IPS-11a (cell line): ENCODE results near the gene COL6A3.

ENCODE experiments used
- H3K4me3 ChIP-seq: one replicate; pipeline ENCODE4 v1.5.1; 2013; ENCODE audit warnings: low read depth, low read length, control low read depth

COL6A3 gene

DNA sequence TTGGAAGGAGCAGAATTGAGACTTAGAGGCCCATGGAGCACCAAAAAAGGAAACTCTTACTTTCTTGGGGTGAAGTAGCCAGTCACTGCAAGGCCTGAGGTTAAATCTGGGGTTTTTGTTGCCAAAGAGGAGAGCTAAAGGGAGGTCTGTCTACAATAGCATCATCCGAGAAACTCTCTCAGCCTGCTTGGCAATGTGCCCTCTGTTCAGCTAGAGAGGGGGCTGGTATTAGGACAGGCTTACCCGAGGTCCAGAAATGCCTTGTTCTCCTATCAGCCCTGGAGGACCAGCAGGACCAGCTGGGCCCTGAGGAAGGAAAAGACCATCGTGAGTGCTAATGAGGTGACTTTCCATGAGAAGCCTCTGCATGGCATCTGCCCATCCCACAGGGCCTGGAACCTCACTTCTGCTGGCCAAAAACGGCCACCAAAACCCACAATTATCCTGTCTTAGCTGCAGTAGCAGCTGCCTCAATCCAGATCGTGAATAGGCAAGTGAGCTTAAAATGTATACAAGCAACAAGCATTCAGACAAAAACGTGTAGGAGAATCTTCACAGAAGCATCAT is 61.6 kb downstream of the COL6A3 start:
- H3K4me3 ChIP-seq = no peak overlapping the region

GRCh38 chr2:237351796-237352195 is 62.2 kb downstream of the COL6A3 start:
- no peak overlapping the region for H3K4me3 ChIP-seq

DNA sequence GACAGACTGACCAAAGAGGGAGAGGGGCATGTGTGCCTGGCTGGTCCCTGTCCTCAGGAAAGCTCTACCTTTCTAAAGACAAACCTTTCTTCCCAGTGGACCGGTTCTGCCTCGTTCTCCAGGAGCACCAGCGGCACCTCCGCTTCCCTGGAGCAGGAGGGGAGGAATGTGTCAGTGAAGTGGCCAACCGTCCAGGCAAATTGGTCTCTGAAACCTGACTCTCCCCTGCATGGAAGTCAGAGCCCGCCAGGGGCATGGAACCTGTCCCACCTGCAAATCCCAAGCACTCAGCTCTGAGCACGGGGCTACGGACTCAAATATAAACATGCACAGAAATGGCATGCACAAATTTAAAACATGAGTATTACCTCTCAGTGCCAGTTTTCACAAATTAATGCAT is 62.9 kb downstream of the COL6A3 start:
- no peak overlapping the region for H3K4me3 ChIP-seq

- no peak overlapping the region for H3K4me3 ChIP-seq
Measured at GRCh38 chr2:237350597-237350996, 63.4 kb downstream of the COL6A3 start.

DNA sequence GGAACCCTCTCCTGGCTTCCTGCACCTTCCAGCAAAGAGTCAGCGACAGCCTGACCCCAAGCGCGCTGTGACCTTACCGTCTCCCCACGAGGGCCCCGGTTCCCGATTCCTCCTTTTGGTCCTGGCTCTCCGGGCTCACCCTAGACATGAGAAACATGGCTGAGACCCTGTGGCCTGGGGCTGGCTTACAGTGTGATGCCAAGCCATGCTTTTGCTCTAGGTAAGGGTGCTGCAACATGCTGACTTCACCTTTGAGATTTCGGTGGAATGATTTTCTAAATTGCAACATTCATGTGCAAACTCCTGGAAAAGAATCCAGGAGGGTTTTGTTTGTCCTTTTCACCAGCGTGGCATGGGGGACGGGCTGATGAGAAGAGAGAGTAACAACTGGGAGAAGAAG is 63.9 kb downstream of the COL6A3 start:
- H3K4me3 ChIP-seq = no peak overlapping the region

DNA sequence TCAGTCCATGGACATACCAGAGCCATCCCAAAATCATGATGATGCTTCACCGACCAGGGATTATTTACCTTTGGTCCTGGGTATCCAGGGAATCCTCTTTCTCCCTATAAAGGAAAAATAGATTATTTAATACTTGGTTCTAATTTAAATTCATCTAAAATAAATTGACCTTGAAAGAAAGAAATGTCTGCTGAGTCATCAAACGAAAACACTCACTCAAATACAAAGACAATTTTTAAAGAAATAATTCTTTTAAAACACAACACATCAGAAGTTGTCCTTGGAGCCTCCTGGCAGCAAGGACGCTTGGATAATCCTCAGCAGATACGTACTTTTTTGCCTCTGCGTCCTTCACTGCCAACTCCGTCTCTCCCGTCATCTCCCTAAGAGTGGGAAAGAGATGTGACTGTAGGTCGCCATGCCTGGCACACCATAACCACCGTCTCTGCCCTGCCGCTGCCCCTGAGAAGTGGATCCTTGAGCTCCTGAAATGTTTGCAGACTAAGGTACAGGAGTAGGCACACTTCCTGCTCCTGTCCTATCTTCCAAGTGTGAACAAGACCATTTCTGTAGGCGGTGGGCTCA is 65.6 kb downstream of the COL6A3 start:
- no peak overlapping the region for H3K4me3 ChIP-seq

DNA sequence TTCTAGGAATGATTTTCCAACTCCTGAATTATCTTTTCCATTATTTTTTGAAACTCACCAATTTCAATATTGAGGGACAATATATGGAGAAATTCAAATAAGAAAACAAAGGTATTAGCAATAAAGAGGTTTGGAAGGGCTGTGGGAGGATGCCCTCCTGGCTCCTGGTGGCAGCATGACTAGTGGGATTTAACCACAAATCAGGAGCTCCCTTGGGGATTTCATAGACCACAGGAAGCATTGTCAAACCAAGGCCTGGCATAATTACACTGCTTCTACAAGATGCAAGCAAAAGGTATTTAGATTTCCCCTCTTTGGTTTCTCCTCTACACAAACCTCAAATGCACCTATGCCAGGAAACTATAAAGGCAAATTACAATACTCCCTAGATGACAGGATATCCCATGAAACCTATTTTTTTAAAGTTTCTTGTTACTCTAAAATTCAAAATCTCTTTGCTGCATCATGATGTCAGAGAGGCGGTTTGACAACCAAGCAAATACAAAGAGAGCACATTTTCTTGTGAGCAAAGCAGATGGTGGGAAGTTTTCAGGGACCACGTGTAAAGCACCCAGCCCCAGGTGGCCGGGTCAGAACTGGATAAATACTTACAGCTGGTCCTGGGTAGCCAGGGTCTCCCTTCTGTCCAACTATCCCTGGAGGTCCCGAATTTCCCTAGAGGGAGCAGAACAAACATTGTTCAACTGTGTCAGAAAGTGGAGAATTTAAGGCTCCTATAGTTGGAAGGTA is 67.9 kb downstream of the COL6A3 start:
- H3K4me3 ChIP-seq = no peak overlapping the region

GRCh38 chr2:237345411-237345810 is 68.6 kb downstream of the COL6A3 start:
- no peak overlapping the region for H3K4me3 ChIP-seq

DNA sequence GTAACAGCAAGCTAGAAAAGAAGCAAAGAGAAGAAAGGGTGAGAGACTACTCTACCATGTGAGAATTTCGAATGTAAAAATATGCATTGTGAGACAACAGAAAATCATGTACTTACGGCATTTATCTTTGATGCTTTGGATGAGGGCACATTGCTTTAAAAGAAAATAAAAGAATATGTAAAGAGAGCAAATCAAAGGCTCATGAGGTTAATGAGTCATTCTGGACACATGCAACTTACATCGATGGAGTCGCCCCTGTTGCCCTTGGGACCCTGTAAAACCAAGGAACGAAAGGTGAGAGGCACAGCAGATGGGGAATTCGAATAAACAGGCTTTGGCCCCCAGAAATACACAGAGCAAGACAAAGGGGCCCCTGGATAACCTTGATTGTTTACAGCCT is 69.0 kb downstream of the COL6A3 start:
- no peak overlapping the region for H3K4me3 ChIP-seq

GRCh38 chr2:237343993-237344392 is 70.0 kb downstream of the COL6A3 start:
- no peak overlapping the region for H3K4me3 ChIP-seq

GRCh38 chr2:237341872-237342271 is 72.1 kb downstream of the COL6A3 start:
- no peak overlapping the region for H3K4me3 ChIP-seq

GRCh38 chr2:237337586-237337985 is 76.4 kb downstream of the COL6A3 start:
- H3K4me3 ChIP-seq = no peak overlapping the region

GRCh38 chr2:237336131-237336530 is 77.8 kb downstream of the COL6A3 start:
- no peak overlapping the region for H3K4me3 ChIP-seq

DNA sequence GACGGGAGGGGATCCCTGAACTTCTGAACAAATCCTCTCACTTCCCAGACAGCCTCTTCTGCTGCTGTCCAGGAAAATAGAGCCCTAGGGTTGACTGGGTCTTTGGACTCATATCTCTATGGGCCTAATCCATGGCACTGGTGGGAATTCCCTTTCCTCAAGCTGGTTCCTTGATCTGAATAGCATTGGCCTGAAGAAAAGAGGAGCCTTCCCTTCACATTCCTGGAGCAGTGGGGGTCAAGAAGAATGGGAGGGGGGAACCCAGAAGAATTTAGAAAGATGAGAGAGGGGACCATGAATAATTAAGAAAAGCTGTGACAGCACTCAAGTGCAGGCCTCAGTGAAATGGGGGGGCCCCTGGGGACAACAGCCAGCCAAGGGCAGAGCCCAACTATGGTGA is 80.2 kb downstream of the COL6A3 start:
- no peak overlapping the region for H3K4me3 ChIP-seq

- no peak overlapping the region for H3K4me3 ChIP-seq
Measured at GRCh38 chr2:237330541-237330940, 83.4 kb downstream of the COL6A3 start.

GRCh38 chr2:237327175-237327950 is 86.6 kb downstream of the COL6A3 start:
- no peak overlapping the region for H3K4me3 ChIP-seq

GRCh38 chr2:237326266-237327171 is 87.4 kb downstream of the COL6A3 start:
- H3K4me3 ChIP-seq = no peak overlapping the region

- H3K4me3 ChIP-seq = no peak overlapping the region
Measured at GRCh38 chr2:237324837-237325236, 89.1 kb downstream of the COL6A3 start.

- no peak overlapping the region for H3K4me3 ChIP-seq
Measured at GRCh38 chr2:237324405-237324831, 89.5 kb downstream of the COL6A3 start.

GRCh38 chr2:237323656-237324055 is 90.3 kb downstream of the COL6A3 start:
- no peak overlapping the region for H3K4me3 ChIP-seq

GRCh38 chr2:237322564-237322963 is 91.4 kb downstream of the COL6A3 start:
- no peak overlapping the region for H3K4me3 ChIP-seq
